WTC11 (cell line): Measurements from ENCODE around the gene SUPT3H. TPM values are rescaled to one million over a fixed set of nuclear protein-coding genes. Genes with fewer than 3 reads are reported as not detected.

Source experiments
- ATAC-seq: fragments of 200-7000 bp; cut with Tn5 transposase; 2 replicates; pipeline ENCODE4 v1.10.0; 2021; ENCODE audit warnings: mild to moderate bottlenecking, moderate library complexity
- CTCF ChIA-PET: fragments of 300-600 bp; sonication (Branson Sonifier 250); formaldehyde crosslinking; loops from one replicate; lab custom pipeline; 2021; ENCODE audit warnings: antibody characterized with exemption; lab: Charles Lee
- POLR2A ChIA-PET: fragments of 350-600 bp; sonication (Branson Sonifier 250); formaldehyde crosslinking; loops from one replicate; lab custom pipeline; 2021; ENCODE audit warnings: antibody characterized with exemption; lab: Charles Lee
- DNase-seq: peaks from one replicate; pipeline ENCODE4 v3.0.0; 2021; ENCODE audit warnings: low spot score
- H3K27ac Mint-ChIP-seq: 2 replicates; pipeline ENCODE4 v1.8.0; 2021; ENCODE audit warnings: mixed read lengths
- H3K27me3 Mint-ChIP-seq: 2 replicates; pipeline ENCODE4 v1.8.0; 2021; ENCODE audit warnings: low read depth, mild to moderate bottlenecking, moderate library complexity, mixed read lengths
- H3K36me3 Mint-ChIP-seq: 2 replicates; pipeline ENCODE4 v1.8.0; 2021; ENCODE audit warnings: mixed read lengths
- H3K4me1 Mint-ChIP-seq: 2 replicates; pipeline ENCODE4 v1.8.0; 2022; ENCODE audit warnings: mixed read lengths
- H3K4me3 Mint-ChIP-seq: 2 replicates; pipeline ENCODE4 v1.8.0; 2021; ENCODE audit warnings: mild to moderate bottlenecking, moderate library complexity, mixed read lengths
- H3K9me3 Mint-ChIP-seq: 2 replicates; pipeline ENCODE4 v1.8.0; 2021; ENCODE audit warnings: mixed read lengths
- AR ChIP-seq: fragments of 250-450 bp; sonication (Bioruptor Pico); IDR thresholded peaks from 2 replicates; pipeline ENCODE4 v1.9.0; 2021; ENCODE audit warnings: mild to moderate bottlenecking
- ARID4B ChIP-seq: sonication (generic); formaldehyde crosslinking; IDR thresholded peaks from 2 replicates; pipeline ENCODE4 v1.8.0; 2023; ENCODE audit warnings: missing genetic modification reagents, mild to moderate bottlenecking, borderline replicate concordance
- CDX4 ChIP-seq: fragments of 250-450 bp; sonication (Bioruptor Pico); IDR thresholded peaks from 2 replicates; pipeline ENCODE4 v1.9.0; 2021; ENCODE audit warnings: moderate library complexity, mild to moderate bottlenecking, inconsistent platforms, borderline replicate concordance
- E2F1 ChIP-seq: sonication (generic); formaldehyde crosslinking; IDR thresholded peaks from 2 replicates; pipeline ENCODE4 v1.8.0; 2022; ENCODE audit warnings: mild to moderate bottlenecking, missing genetic modification reagents
- EMX1 ChIP-seq: fragments of 250-450 bp; sonication (Bioruptor Pico); IDR thresholded peaks from 2 replicates; pipeline ENCODE4 v1.8.0; 2021; ENCODE audit warnings: mild to moderate bottlenecking
- FOXP1 ChIP-seq: sonication (generic); formaldehyde crosslinking; IDR thresholded peaks from 2 replicates; pipeline ENCODE4 v1.8.0; 2022; ENCODE audit warnings: missing genetic modification reagents, mild to moderate bottlenecking, moderate library complexity, borderline replicate concordance
- HMGA2 ChIP-seq: fragments of 250-450 bp; sonication (Bioruptor Pico); IDR thresholded peaks from 2 replicates; pipeline ENCODE4 v1.4.0; 2021; ENCODE audit warnings: mild to moderate bottlenecking, moderate library complexity
- HMGXB4 ChIP-seq: sonication (generic); formaldehyde crosslinking; IDR thresholded peaks from 2 replicates; pipeline ENCODE4 v1.8.1; 2023; ENCODE audit warnings: mild to moderate bottlenecking, moderate library complexity, missing genetic modification reagents
- JAZF1 ChIP-seq: fragments of 250-450 bp; sonication (Bioruptor Pico); IDR thresholded peaks from 2 replicates; pipeline ENCODE4 v1.9.0; 2021; ENCODE audit warnings: moderate library complexity, mild to moderate bottlenecking, inconsistent platforms
- JUN ChIP-seq: sonication (generic); formaldehyde crosslinking; IDR thresholded peaks from 2 replicates; pipeline ENCODE4 v1.8.0; 2023; ENCODE audit warnings: mild to moderate bottlenecking, missing genetic modification reagents
- KAT7 ChIP-seq: sonication (generic); formaldehyde crosslinking; IDR thresholded peaks from 2 replicates; pipeline ENCODE4 v1.8.1; 2023; ENCODE audit warnings: missing genetic modification reagents, mild to moderate bottlenecking, borderline replicate concordance
- MXD4 ChIP-seq: fragments of 250-450 bp; sonication (Bioruptor Pico); IDR thresholded peaks from 2 replicates; pipeline ENCODE4 v1.8.0; 2021; ENCODE audit warnings: mild to moderate bottlenecking, moderate library complexity, borderline replicate concordance
- MYBL2 ChIP-seq: sonication (generic); formaldehyde crosslinking; IDR thresholded peaks from 2 replicates; pipeline ENCODE4 v1.8.1; 2023; ENCODE audit warnings: mild to moderate bottlenecking, moderate library complexity, missing genetic modification reagents
- NFATC4 ChIP-seq: fragments of 250-450 bp; sonication (Bioruptor Pico); IDR thresholded peaks from 2 replicates; pipeline ENCODE4 v1.9.0; 2021; ENCODE audit warnings: mild to moderate bottlenecking
- NR3C1 ChIP-seq: sonication (generic); formaldehyde crosslinking; conservative IDR thresholded peaks from 2 replicates; pipeline ENCODE4 v1.8.1; 2023; ENCODE audit warnings: low read depth, mild to moderate bottlenecking, missing genetic modification reagents
- PREB ChIP-seq: sonication (generic); formaldehyde crosslinking; IDR thresholded peaks from 2 replicates; pipeline ENCODE4 v1.8.1; 2022; ENCODE audit warnings: mild to moderate bottlenecking, missing genetic modification reagents, moderate library complexity, borderline replicate concordance
- RELA ChIP-seq: sonication (generic); formaldehyde crosslinking; IDR thresholded peaks from 2 replicates; pipeline ENCODE4 v1.8.1; 2022; ENCODE audit warnings: missing genetic modification reagents, mild to moderate bottlenecking, borderline replicate concordance
- RORB ChIP-seq: fragments of 250-450 bp; sonication (Bioruptor Pico); IDR thresholded peaks from 2 replicates; pipeline ENCODE4 v1.9.0; 2021; ENCODE audit warnings: mild to moderate bottlenecking
- TEAD1 ChIP-seq: sonication (generic); formaldehyde crosslinking; IDR thresholded peaks from 2 replicates; pipeline ENCODE4 v1.8.0; 2022; ENCODE audit warnings: mild to moderate bottlenecking, missing genetic modification reagents
- TEAD4 ChIP-seq: sonication (generic); formaldehyde crosslinking; IDR thresholded peaks from 2 replicates; pipeline ENCODE4 v1.8.0; 2022; ENCODE audit warnings: mild to moderate bottlenecking, missing genetic modification reagents
- TP53 ChIP-seq: sonication (generic); formaldehyde crosslinking; IDR thresholded peaks from 2 replicates; pipeline ENCODE4 v1.8.1; 2023; ENCODE audit warnings: mild to moderate bottlenecking, missing genetic modification reagents
- USF1 ChIP-seq: sonication (generic); formaldehyde crosslinking; IDR thresholded peaks from 2 replicates; pipeline ENCODE4 v1.8.0; 2022; ENCODE audit warnings: mild to moderate bottlenecking, missing genetic modification reagents
- ZNF281 ChIP-seq: sonication (generic); formaldehyde crosslinking; IDR thresholded peaks from 2 replicates; pipeline ENCODE4 v1.8.0; 2023; ENCODE audit warnings: mild to moderate bottlenecking, missing genetic modification reagents
- total RNA-seq: library from RNA; stranded (reverse); gene quantifications from 3 replicates; pipeline ENCODE4 v1.2.3, GENCODE V29; 2021

SUPT3H gene
- total RNA-seq, 1 experiment from 2014 or later = 15.3 TPM

- DNase-seq (no peak), ATAC-seq (no peak)
- TF ChIP-seq ZNF281 (CRISPR knock-in tag) = no peak
- no peak for TF ChIP-seq HMGXB4 (CRISPR knock-in tag)
- TF ChIP-seq TP53 (CRISPR knock-in tag) = no peak
- no peak for TF ChIP-seq MYBL2 (CRISPR knock-in tag)
- no peak for TF ChIP-seq CDX4
- TF ChIP-seq EMX1 = no peak
- no peak for TF ChIP-seq RORB (CRISPR knock-in tag)
- no peak for TF ChIP-seq JUN
- TF ChIP-seq TEAD1 (CRISPR knock-in tag) = no peak
- no peak for TF ChIP-seq FOXP1
- TF ChIP-seq HMGA2 = no peak
- no peak for TF ChIP-seq ARID4B
- TF ChIP-seq PREB = no peak
- TF ChIP-seq E2F1 = no peak
- no peaks in the 10 kb centered on the region for H3K36me3 Mint-ChIP-seq
- no peaks in the 10 kb centered on the region for H3K4me1 Mint-ChIP-seq
- ChIA-PET CTCF (no interaction called here), POLR2A (no interaction called here)
- no peaks in the 10 kb centered on the region for H3K27me3 Mint-ChIP-seq
- H3K27ac Mint-ChIP-seq = no peak overlapping the region
- no peaks in the 10 kb centered on the region for H3K9me3 Mint-ChIP-seq
- H3K4me3 Mint-ChIP-seq = no peak overlapping the region
Measured at GRCh38 chr6:45192556-45192955, 185.2 kb downstream of the SUPT3H start.

- DNase-seq (no peak), ATAC-seq (no peak)
- ChIA-PET CTCF (no interaction called here), POLR2A (no interaction called here)
- Mint-ChIP-seq H3K4me3 (no peak overlapping the region), H3K36me3 (no peaks in the 10 kb centered on the region), H3K9me3 (no peaks in the 10 kb centered on the region), H3K27ac (no peak overlapping the region), H3K4me1 (peaks cover 3% of the 10 kb centered on the region), H3K27me3 (no peaks in the 10 kb centered on the region)
- TF ChIP-seq RELA (CRISPR knock-in tag) (no peak), KAT7 (CRISPR knock-in tag) (no peak), NR3C1 (CRISPR knock-in tag) (no peak), AR (CRISPR knock-in tag) (no peak), USF1 (no peak), TEAD4 (CRISPR knock-in tag) (no peak), NFATC4 (CRISPR knock-in tag) (no peak), JAZF1 (no peak), MXD4 (no peak)
Measured at GRCh38 chr6:45191414-45191813, 186.3 kb downstream of the SUPT3H start.
